Hematopoietic multipotent progenitor cell (in vitro differentiated cells): ENCODE data around the gene TBL3. TPM values are rescaled to one million over a fixed set of nuclear protein-coding genes. Genes with fewer than 3 reads are reported as not detected.
A peak's percentile ranks its signal among the peaks of the same experiment; 100 is the strongest.
"Not testable (repeated sequence)": the region's sequence is repeated elsewhere in the genome, so short reads cannot be mapped to it uniquely, and the experiment has no call there.

Experiments
- DNase-seq, 3 donors: peaks; one replicate each; pipeline ENCODE4 v3.0.0-alpha.2; 2011 to 2015; ENCODE audit warnings: low read depth in 2 of 3, low spot score in 2 of 3
- total RNA-seq: library from RNA; depleted of rRNA; stranded (reverse); fragments of >200 nt; gene quantifications from one replicate; pipeline ENCODE4 v1.2.3, GENCODE V29; 2012

The TBL3 gene
- total RNA-seq, 1 donor = 62.7 TPM

- peak; percentile 88 to 100 (median 99) for DNase-seq
Measured at GRCh38 chr16:1942810-1943726, 28.8 kb upstream of the TBL3 start, which contains the start of gene MSRB1. Gene MSRB1 (minus strand): TSS chr16:1943199. CDS start chr16:1943156, 43 bp downstream.

- DNase-seq = no peak
Measured at GRCh38 chr16:1944612-1945199, 27.1 kb upstream of the TBL3 start.

GRCh38 chr16:1945559-1946391 lies 26.1 kb upstream of the TBL3 start:
- no peak for DNase-seq

GRCh38 chr16:1946495-1947368 lies 25.1 kb upstream of the TBL3 start:
- DNase-seq = no peak

GRCh38 chr16:1947369-1947670 lies 24.5 kb upstream of the TBL3 start:
- DNase-seq = no peak

- no peak for DNase-seq
Measured at GRCh38 chr16:1949507-1949906, 22.3 kb upstream of the TBL3 start.

- no peak for DNase-seq
Measured at GRCh38 chr16:1950047-1950446, 21.8 kb upstream of the TBL3 start.

GRCh38 chr16:1950559-1950958 lies 21.3 kb upstream of the TBL3 start:
- no peak for DNase-seq

- no peak for DNase-seq
Measured at GRCh38 chr16:1953734-1954133, 18.1 kb upstream of the TBL3 start.

- not testable (repeated sequence) for DNase-seq
Measured at GRCh38 chr16:1957434-1958142, 14.3 kb upstream of the TBL3 start.

GRCh38 chr16:1958143-1958491 lies 13.7 kb upstream of the TBL3 start:
- DNase-seq = not testable (repeated sequence)

GRCh38 chr16:1958715-1959268 lies 13.1 kb upstream of the TBL3 start:
- no peak for DNase-seq

- DNase-seq = peak; percentile 80 to 87 (median 82)
Measured at GRCh38 chr16:1959269-1960039, 12.4 kb upstream of the TBL3 start, which contains the start of gene NDUFB10. Gene NDUFB10 (plus strand): TSS chr16:1959538. CDS start chr16:1959625, 87 bp downstream.

GRCh38 chr16:1960665-1961630 lies 10.9 kb upstream of the TBL3 start:
- no peak for DNase-seq

- no peak for DNase-seq
Measured at GRCh38 chr16:1961651-1962067, 10.2 kb upstream of the TBL3 start.

GRCh38 chr16:1962161-1963153 lies 9.4 kb upstream of the TBL3 start:
- DNase-seq = not testable (repeated sequence)
